OCI-M1 (cell line): ENCODE data around the gene ZNF331.

Experiments used
- DNase-seq: peaks from one replicate; lab custom pipeline; 2025; lab: John Stamatoyannopoulos, UW

The ZNF331 gene

DNA sequence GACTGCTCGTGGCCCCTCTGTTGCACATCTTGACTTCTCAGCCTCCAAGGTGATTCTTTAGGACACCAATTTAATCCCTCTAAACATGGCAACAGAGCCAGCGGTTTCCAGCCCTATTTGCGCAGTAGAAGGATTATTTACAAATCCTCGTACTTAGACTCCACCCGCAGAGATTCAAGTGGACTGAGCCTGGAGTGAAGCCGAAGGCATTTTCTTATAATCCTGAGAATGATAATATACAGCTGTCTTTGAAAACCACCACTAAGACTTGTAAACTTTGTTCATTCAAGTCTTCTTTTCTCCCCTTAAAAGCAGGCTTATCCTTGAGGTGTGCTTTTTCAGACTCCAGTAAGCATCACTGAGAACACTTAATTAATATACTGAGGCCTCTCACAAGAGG, 89.0 kb downstream of the ZNF331 start:
- no peak for DNase-seq
